Stimulated activated naive CD8-positive, alpha-beta T cell treated with anti-CD3 and anti-CD28 coated beads, Interleukin-15, Interleukin-2, amounts not matched to agents 100 ng/mL and 50 ng/mL, for 24 hours (primary cell): Measurements from ENCODE around the gene ALK.

ENCODE experiments used
- H3K27ac Mint-ChIP-seq: one replicate; pipeline ENCODE4 v1.8.0; 2021; ENCODE audit warnings: mild to moderate bottlenecking, mixed read lengths
- H3K27me3 Mint-ChIP-seq: one replicate; pipeline ENCODE4 v1.8.0; 2021; ENCODE audit warnings: mixed read lengths
- H3K36me3 Mint-ChIP-seq: one replicate; pipeline ENCODE4 v1.8.0; 2021; ENCODE audit warnings: low read depth, mixed read lengths
- H3K4me1 Mint-ChIP-seq: one replicate; pipeline ENCODE4 v1.8.0; 2021; ENCODE audit warnings: low read depth, mixed read lengths
- H3K4me3 Mint-ChIP-seq: one replicate; pipeline ENCODE4 v1.8.0; 2021; ENCODE audit warnings: mild to moderate bottlenecking, mixed read lengths
- H3K9me3 Mint-ChIP-seq: one replicate; pipeline ENCODE4 v1.8.0; 2021; ENCODE audit warnings: mixed read lengths

Gene ALK

GRCh38 chr2:29193681-29194080 lies 727.7 kb downstream of the ALK start:
- H3K4me3 Mint-ChIP-seq, result no peak overlapping the region
- H3K27ac Mint-ChIP-seq, result no peak overlapping the region
- no peaks in the 10 kb centered on the region for H3K9me3 Mint-ChIP-seq

GRCh38 chr2:29193111-29193510 lies 728.3 kb downstream of the ALK start:
- H3K4me3 Mint-ChIP-seq, result no peak overlapping the region
- H3K27me3 Mint-ChIP-seq, result no peaks in the 10 kb centered on the region

More at GRCh38 chr2:29193681-29194080, 727.7 kb downstream of the ALK start:
- peaks cover 8% of the 10 kb centered on the region for H3K4me1 Mint-ChIP-seq
- H3K27me3 Mint-ChIP-seq, result no peaks in the 10 kb centered on the region
- H3K36me3 Mint-ChIP-seq, result no peaks in the 10 kb centered on the region

GRCh38 chr2:29192526-29192925 lies 728.9 kb downstream of the ALK start:
- Mint-ChIP-seq H3K27me3 (no peaks in the 10 kb centered on the region), H3K9me3 (peaks cover 5% of the 10 kb centered on the region), H3K27ac (no peak overlapping the region), H3K4me1 (peaks cover 12% of the 10 kb centered on the region), H3K36me3 (peaks cover 8% of the 10 kb centered on the region), H3K4me3 (no peak overlapping the region)

More at GRCh38 chr2:29193111-29193510, 728.3 kb downstream of the ALK start:
- peaks cover 9% of the 10 kb centered on the region for H3K4me1 Mint-ChIP-seq
- H3K36me3 Mint-ChIP-seq, result peaks cover 2% of the 10 kb centered on the region
- H3K9me3 Mint-ChIP-seq, result no peaks in the 10 kb centered on the region
- H3K27ac Mint-ChIP-seq, result no peak overlapping the region

GRCh38 chr2:29191817-29192216 lies 729.6 kb downstream of the ALK start:
- Mint-ChIP-seq H3K27ac (no peak overlapping the region), H3K9me3 (peaks cover 6% of the 10 kb centered on the region), H3K27me3 (no peaks in the 10 kb centered on the region), H3K4me1 (peaks cover 12% of the 10 kb centered on the region), H3K36me3 (peaks cover 12% of the 10 kb centered on the region), H3K4me3 (no peak overlapping the region)

- Mint-ChIP-seq H3K4me3 (no peak overlapping the region), H3K27me3 (no peaks in the 10 kb centered on the region)
Measured at GRCh38 chr2:29189052-29189451, 732.3 kb downstream of the ALK start.

GRCh38 chr2:29187926-29188325 lies 733.5 kb downstream of the ALK start:
- Mint-ChIP-seq H3K27me3 (no peaks in the 10 kb centered on the region), H3K9me3 (peaks cover 6% of the 10 kb centered on the region), H3K27ac (no peak overlapping the region), H3K36me3 (peaks cover 27% of the 10 kb centered on the region), H3K4me3 (no peak overlapping the region), H3K4me1 (peaks cover 12% of the 10 kb centered on the region)

More at GRCh38 chr2:29189052-29189451, 732.3 kb downstream of the ALK start:
- H3K9me3 Mint-ChIP-seq, result peaks cover 6% of the 10 kb centered on the region
- H3K36me3 Mint-ChIP-seq, result peaks cover 26% of the 10 kb centered on the region
- H3K4me1 Mint-ChIP-seq, result peaks cover 12% of the 10 kb centered on the region
- no peak overlapping the region for H3K27ac Mint-ChIP-seq

- Mint-ChIP-seq H3K36me3 (peaks cover 33% of the 10 kb centered on the region), H3K27ac (no peak overlapping the region), H3K27me3 (no peaks in the 10 kb centered on the region), H3K9me3 (peaks cover 6% of the 10 kb centered on the region), H3K4me3 (no peak overlapping the region), H3K4me1 (peaks cover 12% of the 10 kb centered on the region)
Measured at GRCh38 chr2:29186817-29187216, 734.6 kb downstream of the ALK start.

GRCh38 chr2:29184531-29184930 lies 736.9 kb downstream of the ALK start:
- Mint-ChIP-seq H3K9me3 (peaks cover 6% of the 10 kb centered on the region), H3K27me3 (no peaks in the 10 kb centered on the region), H3K4me1 (peaks cover 16% of the 10 kb centered on the region), H3K27ac (no peak overlapping the region), H3K4me3 (no peak overlapping the region), H3K36me3 (peaks cover 41% of the 10 kb centered on the region)

GRCh38 chr2:29182920-29183319 lies 738.5 kb downstream of the ALK start:
- H3K4me1 Mint-ChIP-seq, result peaks cover 10% of the 10 kb centered on the region
- peaks cover 5% of the 10 kb centered on the region for H3K9me3 Mint-ChIP-seq
- H3K27me3 Mint-ChIP-seq, result no peaks in the 10 kb centered on the region
- no peak overlapping the region for H3K4me3 Mint-ChIP-seq
- peaks cover 37% of the 10 kb centered on the region for H3K36me3 Mint-ChIP-seq
- no peak overlapping the region for H3K27ac Mint-ChIP-seq

GRCh38 chr2:29182334-29182733 lies 739.1 kb downstream of the ALK start:
- Mint-ChIP-seq H3K27me3 (no peaks in the 10 kb centered on the region), H3K27ac (no peak overlapping the region), H3K4me1 (peaks cover 7% of the 10 kb centered on the region), H3K9me3 (no peaks in the 10 kb centered on the region), H3K4me3 (no peak overlapping the region), H3K36me3 (peaks cover 31% of the 10 kb centered on the region)

GRCh38 chr2:29175338-29175737 lies 746.0 kb downstream of the ALK start:
- peaks cover 36% of the 10 kb centered on the region for H3K36me3 Mint-ChIP-seq
- no peak overlapping the region for H3K27ac Mint-ChIP-seq
- H3K4me3 Mint-ChIP-seq, result no peak overlapping the region
- H3K9me3 Mint-ChIP-seq, result no peaks in the 10 kb centered on the region
- H3K27me3 Mint-ChIP-seq, result no peaks in the 10 kb centered on the region
- H3K4me1 Mint-ChIP-seq, result peaks cover 7% of the 10 kb centered on the region

- Mint-ChIP-seq H3K36me3 (peaks cover 38% of the 10 kb centered on the region), H3K4me3 (no peak overlapping the region), H3K27ac (no peak overlapping the region), H3K27me3 (no peaks in the 10 kb centered on the region), H3K9me3 (no peaks in the 10 kb centered on the region), H3K4me1 (peaks cover 5% of the 10 kb centered on the region)
Measured at GRCh38 chr2:29174937-29175336, 746.4 kb downstream of the ALK start.

GRCh38 chr2:29166242-29167039 lies 754.9 kb downstream of the ALK start:
- H3K36me3 Mint-ChIP-seq, result peaks cover 43% of the 10 kb centered on the region
- no peak overlapping the region for H3K27ac Mint-ChIP-seq
- H3K9me3 Mint-ChIP-seq, result no peaks in the 10 kb centered on the region
- H3K4me3 Mint-ChIP-seq, result no peak overlapping the region
- H3K4me1 Mint-ChIP-seq, result no peaks in the 10 kb centered on the region
- no peaks in the 10 kb centered on the region for H3K27me3 Mint-ChIP-seq

GRCh38 chr2:29165362-29166241 lies 755.8 kb downstream of the ALK start:
- no peaks in the 10 kb centered on the region for H3K4me1 Mint-ChIP-seq
- H3K36me3 Mint-ChIP-seq, result peaks cover 42% of the 10 kb centered on the region
- no peak overlapping the region for H3K4me3 Mint-ChIP-seq
- no peaks in the 10 kb centered on the region for H3K9me3 Mint-ChIP-seq
- no peaks in the 10 kb centered on the region for H3K27me3 Mint-ChIP-seq
- no peak overlapping the region for H3K27ac Mint-ChIP-seq
